GM12878 (cell line): ENCODE measurements around the gene INAFM1. TPM values are rescaled to one million over a fixed set of nuclear protein-coding genes. Genes with fewer than 3 reads are reported as not detected.

Experiments used
- BRCA1 ChIP-seq: IDR thresholded peaks from 2 replicates; pipeline ENCODE4 v1.6.1; 2011; ENCODE audit warnings: low read depth, low read length, improper control_type of control experiment
- CHD2 ChIP-seq: IDR thresholded peaks from 2 replicates; pipeline ENCODE4 v1.6.1; 2011; ENCODE audit warnings: low read depth, low read length, improper control_type of control experiment, borderline replicate concordance
- CREM ChIP-seq: IDR thresholded peaks from 2 replicates; pipeline ENCODE4 v1.6.1; 2014; ENCODE audit warnings: antibody characterized with exemption, low read depth
- IKZF1 ChIP-seq: fragments of 450-650 bp; conservative IDR thresholded peaks from 2 replicates; pipeline ENCODE4 v1.6.1; 2017; ENCODE audit warnings: antibody characterized with exemption, mild to moderate bottlenecking
- KDM1A ChIP-seq: fragments of 200-600 bp; sonication (generic); IDR thresholded peaks from 2 replicates; pipeline ENCODE4 v1.6.1; 2016; ENCODE audit warnings: borderline replicate concordance
- KLF5 ChIP-seq: fragments of 450-650 bp; IDR thresholded peaks from 2 replicates; pipeline ENCODE4 v1.6.1; 2014; ENCODE audit warnings: mild to moderate bottlenecking; ENCODE audit not compliant: partially characterized antibody
- LARP7 ChIP-seq: fragments of 450-650 bp; IDR thresholded peaks from 2 replicates; pipeline ENCODE4 v1.6.1; 2017; ENCODE audit warnings: mild to moderate bottlenecking
- POLR2A ChIP-seq: IDR thresholded peaks from 2 replicates; pipeline ENCODE4 v1.6.1; 2011; ENCODE audit warnings: low read depth, mild to moderate bottlenecking, low read length
- RB1 ChIP-seq: fragments of 450-650 bp; formaldehyde crosslinking; IDR thresholded peaks from 2 replicates; pipeline ENCODE4 v1.6.1; 2017; ENCODE audit warnings: mild to moderate bottlenecking, borderline replicate concordance
- RUNX3 ChIP-seq: IDR thresholded peaks from 2 replicates; pipeline ENCODE4 v1.6.1; 2012; ENCODE audit warnings: low read length, inconsistent platforms
- SMC3 ChIP-seq: IDR thresholded peaks from 2 replicates; pipeline ENCODE4 v1.6.1; 2011; ENCODE audit warnings: low read length, improper control_type of control experiment, borderline replicate concordance
- SUPT20H ChIP-seq: IDR thresholded peaks from 2 replicates; pipeline ENCODE4 v1.6.1; 2011; ENCODE audit warnings: low read depth, mild to moderate bottlenecking, low read length, moderate library complexity, borderline replicate concordance; ENCODE audit not compliant: control insufficient read depth
- TARDBP ChIP-seq: IDR thresholded peaks from 2 replicates; pipeline ENCODE4 v1.6.1; 2016; ENCODE audit warnings: borderline replicate concordance
- YBX1 ChIP-seq: fragments of 450-650 bp; IDR thresholded peaks from 2 replicates; pipeline ENCODE4 v1.6.1; 2016; ENCODE audit warnings: antibody characterized with exemption
- ZZZ3 ChIP-seq: IDR thresholded peaks from 2 replicates; pipeline ENCODE4 v1.6.1; 2011; ENCODE audit warnings: low read depth; ENCODE audit not compliant: control insufficient read depth, insufficient read length
- polyA plus RNA-seq, 11 experiments: library from polyadenylated mRNA; depleted of rRNA in 4 of 11; unstranded in 6 of 11; stranded (reverse) in 5 of 11; fragments of >200 nt; fragmentation: Nextera tagmentation in 4 of 11; fragmentation: Illumina TruSeq in 1 of 11; extraction: Ambion mirVana in 4 of 11; extraction: Trizol in 1 of 11; gene quantifications; 1 replicate in 1 of 11; 2 replicates in 10 of 11; pipeline versions ENCODE4 v1.2.1 to v1.2.3, GENCODE V29; 2011 to 2016; ENCODE audit warnings: inconsistent platforms in 2 of 11, missing spikeins in 2 of 11, low read depth in 1 of 11
- total RNA-seq, 4 experiments: library from RNA; depleted of rRNA in 3 of 4; stranded (reverse); fragments of >200 nt in 3 of 4; fragmentation: Illumina TruSeq in 1 of 4; extraction: Trizol in 1 of 4; gene quantifications; 2 replicates each; pipeline versions ENCODE4 v1.2.1 to v1.2.3, GENCODE V29; 2013 to 2021
- TF ChIP-seq, protein P1 (sequence below): fragments of 450-650 bp; formaldehyde crosslinking; IDR thresholded peaks from 2 replicates; pipeline ENCODE4 v1.5.0; 2022; ENCODE audit warnings: mild to moderate bottlenecking, missing genetic modification characterization
- TF ChIP-seq, protein P2 (sequence below): IDR thresholded peaks from 2 replicates; pipeline ENCODE4 v1.6.1; 2011; ENCODE audit warnings: low read depth, low read length, improper control_type of control experiment, borderline replicate concordance
- TF ChIP-seq, protein P3 (sequence below): fragments of 450-650 bp; IDR thresholded peaks from 2 replicates; pipeline ENCODE4 v1.6.1; 2018; ENCODE audit warnings: borderline replicate concordance, mild to moderate bottlenecking; ENCODE audit not compliant: partially characterized antibody
- TF ChIP-seq, protein P4 (sequence below): fragments of 150-350 bp; IDR thresholded peaks from 2 replicates; pipeline ENCODE4 v1.6.1; 2014; ENCODE audit warnings: mild to moderate bottlenecking, low read depth, low read length

INAFM1 gene
- total and polyA plus RNA-seq, 10 of the 15 experiments (the other 5 are each of a cell fraction or from before 2014, with no cell fraction given), result 0.57 to 6.8 (median 1.1) TPM; not detected in 1

DNA sequence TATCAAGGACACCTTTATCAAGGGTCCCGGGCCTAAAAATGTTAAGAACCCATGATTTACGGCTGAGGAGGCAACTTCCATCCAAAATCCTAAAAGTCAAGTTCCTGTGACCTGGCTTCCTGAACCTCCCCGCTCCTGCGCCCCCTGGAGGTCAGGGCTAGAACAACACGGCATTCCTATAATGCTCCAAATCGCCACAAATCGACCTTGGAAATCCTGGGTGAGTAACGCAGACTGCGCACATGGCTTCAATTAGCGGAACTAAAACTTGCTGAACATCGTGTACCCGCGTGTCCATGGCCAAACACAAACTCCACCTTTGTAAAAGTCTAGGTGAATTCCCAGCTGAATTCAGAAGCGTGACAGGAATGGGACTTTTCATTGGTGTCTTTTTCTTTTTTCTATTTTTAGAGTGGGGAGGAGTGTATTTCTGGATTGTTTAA lies 30.6 kb downstream of the INAFM1 start (continued):
- TF ChIP-seq SMC3 (peak; percentile 32; the same call in 1 of the 2 replicates), BRCA1 (no peak), RB1 (peak; percentile 51; the same call in 1 of the 2 replicates), TARDBP (no peak), CREM (no peak), LARP7 (no peak), SUPT20H (no peak), POLR2A (no peak), YBX1 (no peak), RUNX3 (peak; percentile 19; the same call in 1 of the 2 replicates), IKZF1 (peak; percentile 95), KDM1A (no peak), CHD2 (peak; percentile 24; the same call in 1 of the 2 replicates), ZZZ3 (no peak), KLF5 (no peak)
- TF ChIP-seq, protein P1, sequence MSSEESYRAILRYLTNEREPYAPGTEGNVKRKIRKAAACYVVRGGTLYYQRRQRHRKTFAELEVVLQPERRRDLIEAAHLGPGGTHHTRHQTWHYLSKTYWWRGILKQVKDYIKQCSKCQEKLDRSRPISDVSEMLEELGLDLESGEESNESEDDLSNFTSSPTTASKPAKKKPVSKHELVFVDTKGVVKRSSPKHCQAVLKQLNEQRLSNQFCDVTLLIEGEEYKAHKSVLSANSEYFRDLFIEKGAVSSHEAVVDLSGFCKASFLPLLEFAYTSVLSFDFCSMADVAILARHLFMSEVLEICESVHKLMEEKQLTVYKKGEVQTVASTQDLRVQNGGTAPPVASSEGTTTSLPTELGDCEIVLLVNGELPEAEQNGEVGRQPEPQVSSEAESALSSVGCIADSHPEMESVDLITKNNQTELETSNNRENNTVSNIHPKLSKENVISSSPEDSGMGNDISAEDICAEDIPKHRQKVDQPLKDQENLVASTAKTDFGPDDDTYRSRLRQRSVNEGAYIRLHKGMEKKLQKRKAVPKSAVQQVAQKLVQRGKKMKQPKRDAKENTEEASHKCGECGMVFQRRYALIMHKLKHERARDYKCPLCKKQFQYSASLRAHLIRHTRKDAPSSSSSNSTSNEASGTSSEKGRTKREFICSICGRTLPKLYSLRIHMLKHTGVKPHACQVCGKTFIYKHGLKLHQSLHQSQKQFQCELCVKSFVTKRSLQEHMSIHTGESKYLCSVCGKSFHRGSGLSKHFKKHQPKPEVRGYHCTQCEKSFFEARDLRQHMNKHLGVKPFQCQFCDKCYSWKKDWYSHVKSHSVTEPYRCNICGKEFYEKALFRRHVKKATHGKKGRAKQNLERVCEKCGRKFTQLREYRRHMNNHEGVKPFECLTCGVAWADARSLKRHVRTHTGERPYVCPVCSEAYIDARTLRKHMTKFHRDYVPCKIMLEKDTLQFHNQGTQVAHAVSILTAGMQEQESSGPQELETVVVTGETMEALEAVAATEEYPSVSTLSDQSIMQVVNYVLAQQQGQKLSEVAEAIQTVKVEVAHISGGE (CRISPR knock-in tag), result no peak
- TF ChIP-seq, protein P2, sequence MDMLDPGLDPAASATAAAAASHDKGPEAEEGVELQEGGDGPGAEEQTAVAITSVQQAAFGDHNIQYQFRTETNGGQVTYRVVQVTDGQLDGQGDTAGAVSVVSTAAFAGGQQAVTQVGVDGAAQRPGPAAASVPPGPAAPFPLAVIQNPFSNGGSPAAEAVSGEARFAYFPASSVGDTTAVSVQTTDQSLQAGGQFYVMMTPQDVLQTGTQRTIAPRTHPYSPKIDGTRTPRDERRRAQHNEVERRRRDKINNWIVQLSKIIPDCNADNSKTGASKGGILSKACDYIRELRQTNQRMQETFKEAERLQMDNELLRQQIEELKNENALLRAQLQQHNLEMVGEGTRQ, result no peak
- TF ChIP-seq, protein P3, sequence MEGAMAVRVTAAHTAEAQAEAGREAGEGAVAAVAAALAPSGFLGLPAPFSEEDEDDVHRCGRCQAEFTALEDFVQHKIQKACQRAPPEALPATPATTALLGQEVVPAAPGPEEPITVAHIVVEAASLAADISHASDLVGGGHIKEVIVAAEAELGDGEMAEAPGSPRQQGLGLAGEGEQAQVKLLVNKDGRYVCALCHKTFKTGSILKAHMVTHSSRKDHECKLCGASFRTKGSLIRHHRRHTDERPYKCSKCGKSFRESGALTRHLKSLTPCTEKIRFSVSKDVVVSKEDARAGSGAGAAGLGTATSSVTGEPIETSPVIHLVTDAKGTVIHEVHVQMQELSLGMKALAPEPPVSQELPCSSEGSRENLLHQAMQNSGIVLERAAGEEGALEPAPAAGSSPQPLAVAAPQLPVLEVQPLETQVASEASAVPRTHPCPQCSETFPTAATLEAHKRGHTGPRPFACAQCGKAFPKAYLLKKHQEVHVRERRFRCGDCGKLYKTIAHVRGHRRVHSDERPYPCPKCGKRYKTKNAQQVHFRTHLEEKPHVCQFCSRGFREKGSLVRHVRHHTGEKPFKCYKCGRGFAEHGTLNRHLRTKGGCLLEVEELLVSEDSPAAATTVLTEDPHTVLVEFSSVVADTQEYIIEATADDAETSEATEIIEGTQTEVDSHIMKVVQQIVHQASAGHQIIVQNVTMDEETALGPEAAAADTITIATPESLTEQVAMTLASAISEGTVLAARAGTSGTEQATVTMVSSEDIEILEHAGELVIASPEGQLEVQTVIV, result no peak
- TF ChIP-seq, protein P4, sequence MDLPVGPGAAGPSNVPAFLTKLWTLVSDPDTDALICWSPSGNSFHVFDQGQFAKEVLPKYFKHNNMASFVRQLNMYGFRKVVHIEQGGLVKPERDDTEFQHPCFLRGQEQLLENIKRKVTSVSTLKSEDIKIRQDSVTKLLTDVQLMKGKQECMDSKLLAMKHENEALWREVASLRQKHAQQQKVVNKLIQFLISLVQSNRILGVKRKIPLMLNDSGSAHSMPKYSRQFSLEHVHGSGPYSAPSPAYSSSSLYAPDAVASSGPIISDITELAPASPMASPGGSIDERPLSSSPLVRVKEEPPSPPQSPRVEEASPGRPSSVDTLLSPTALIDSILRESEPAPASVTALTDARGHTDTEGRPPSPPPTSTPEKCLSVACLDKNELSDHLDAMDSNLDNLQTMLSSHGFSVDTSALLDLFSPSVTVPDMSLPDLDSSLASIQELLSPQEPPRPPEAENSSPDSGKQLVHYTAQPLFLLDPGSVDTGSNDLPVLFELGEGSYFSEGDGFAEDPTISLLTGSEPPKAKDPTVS, result no peak
